Osteoblast (primary cell): ENCODE measurements around the gene ADAMTS13. TPM values are rescaled to one million over a fixed set of nuclear protein-coding genes. Genes with fewer than 3 reads are reported as not detected.

Experiments
- DNase-seq: peaks from one replicate; pipeline ENCODE4 v3.0.0; 2011; ENCODE audit warnings: low spot score, mixed read lengths; ENCODE audit not compliant: insufficient read length; ENCODE audit errors: missing footprints
- H2AFZ ChIP-seq: 2 replicates; pipeline ENCODE4 v1.6.0; 2011; ENCODE audit warnings: mild to moderate bottlenecking, low read length
- H3K27ac ChIP-seq: 2 replicates; pipeline ENCODE4 v1.5.1; 2011; ENCODE audit warnings: mild to moderate bottlenecking, low read depth, low read length, moderate library complexity
- H3K27me3 ChIP-seq: 2 replicates; pipeline ENCODE4 v1.6.0; 2012; ENCODE audit warnings: mild to moderate bottlenecking, control low read depth, inconsistent platforms, low read length, moderate library complexity; ENCODE audit not compliant: insufficient read depth
- H3K36me3 ChIP-seq: 2 replicates; pipeline ENCODE4 v1.5.1; 2011; ENCODE audit warnings: mild to moderate bottlenecking, low read length, control low read depth, moderate library complexity; ENCODE audit not compliant: insufficient read depth
- H3K4me1 ChIP-seq: 2 replicates; pipeline ENCODE4 v1.5.1; 2011; ENCODE audit warnings: mild to moderate bottlenecking, low read length, control low read depth, moderate library complexity; ENCODE audit not compliant: insufficient read depth
- H3K4me2 ChIP-seq: 2 replicates; pipeline ENCODE4 v1.6.0; 2011; ENCODE audit warnings: mild to moderate bottlenecking, low read length; ENCODE audit not compliant: insufficient read depth
- H3K4me3 ChIP-seq: fragments of 200-600 bp; sonication (generic); 3 replicates; pipeline ENCODE4 v1.5.1; 2012; ENCODE audit warnings: mild to moderate bottlenecking, low read length, inconsistent platforms; ENCODE audit not compliant: insufficient read depth
- H3K79me2 ChIP-seq: 2 replicates; pipeline ENCODE4 v1.6.0; 2012; ENCODE audit warnings: mild to moderate bottlenecking, low read length, control low read depth, inconsistent platforms; ENCODE audit not compliant: insufficient read depth
- H3K9me3 ChIP-seq: 2 replicates; pipeline ENCODE4 v1.5.1; 2011; ENCODE audit warnings: low read depth, low read length, control low read depth
- H4K20me1 ChIP-seq: 2 replicates; pipeline ENCODE4 v1.6.0; 2012; ENCODE audit warnings: mild to moderate bottlenecking, low read length, control low read depth; ENCODE audit not compliant: insufficient read depth
- CTCF ChIP-seq: IDR thresholded peaks from 2 replicates; pipeline ENCODE4 v1.5.1; 2011; ENCODE audit warnings: mild to moderate bottlenecking, low read depth, low read length, moderate library complexity; ENCODE audit errors: extremely low read depth
- total RNA-seq: library from RNA; depleted of rRNA; stranded (reverse); fragments of >200 nt; gene quantifications from 2 replicates; pipeline ENCODE4 v1.2.3, GENCODE V29; 2012

ADAMTS13 gene
- total RNA-seq, 1 donor, result 1.4 TPM

DNA sequence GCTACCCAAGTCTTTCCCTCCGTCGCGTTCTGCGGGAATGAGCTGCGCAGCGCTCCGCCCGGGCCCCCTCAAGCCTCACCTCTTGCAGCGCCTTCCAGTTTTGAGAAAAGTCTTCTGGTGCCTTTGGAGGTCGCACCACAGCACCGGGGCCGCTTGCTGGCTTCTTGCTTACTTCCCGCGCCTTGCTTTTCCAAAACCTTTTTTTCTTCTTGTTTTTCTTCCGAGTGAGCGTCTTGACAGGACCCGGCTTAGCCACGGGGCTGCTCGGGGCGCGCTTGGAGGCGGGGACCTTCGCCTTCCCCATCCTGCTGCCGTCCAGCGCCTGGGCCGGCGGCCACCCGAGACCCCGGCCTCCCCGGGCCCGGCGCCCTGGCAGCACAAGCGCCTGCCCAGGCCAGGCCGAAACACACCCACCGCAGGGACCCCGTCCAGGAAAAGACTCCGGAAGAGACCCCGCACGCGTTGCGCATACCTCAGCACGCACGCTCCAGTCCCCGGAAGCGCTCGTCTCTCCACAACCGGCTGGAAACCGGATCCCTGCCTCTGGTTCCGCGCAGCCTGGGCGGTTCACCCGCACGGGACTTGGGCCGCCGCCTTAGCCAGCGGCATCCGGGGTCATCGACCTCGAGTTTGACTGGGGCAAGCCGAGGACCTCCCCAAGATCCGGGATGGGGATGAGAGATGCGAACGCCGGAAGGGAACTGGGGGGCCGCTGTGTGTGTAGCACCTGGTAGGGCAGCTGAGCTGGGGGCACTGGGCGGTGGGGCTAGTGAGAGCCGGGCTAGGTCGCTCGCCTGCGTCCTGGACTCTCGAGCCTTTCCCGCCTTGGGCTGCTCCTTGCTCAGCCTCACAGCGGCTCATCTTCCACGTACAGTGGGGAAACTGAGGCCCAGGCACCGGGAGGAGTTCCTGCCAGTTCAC is 4.4 kb upstream of the ADAMTS13 start, which contains the start of gene REXO4:
Gene REXO4 (minus strand): TSS at position 470 of the 921 bp plus-strand sequence. CDS start 166 bp downstream, at position 304.
- Histone ChIP-seq H3K27me3 (peaks cover 2% of the 10 kb centered on the region), H3K9me3 (no peaks in the 10 kb centered on the region), H4K20me1 (peaks cover 6% of the 10 kb centered on the region), H3K79me2 (peaks cover 44% of the 10 kb centered on the region), H3K27ac (peak within 1 kb of the TSS; percentile 72), H2AFZ (peak within 1 kb of the TSS; percentile 98), H3K4me3 (peak within 1 kb of the TSS; percentile 89), H3K4me1 (peaks cover 9% of the 10 kb centered on the region), H3K4me2 (peak within 1 kb of the TSS; percentile 92), H3K36me3 (peaks cover 15% of the 10 kb centered on the region)
- TF ChIP-seq CTCF, result no peak
- peak; percentile 97 for DNase-seq

DNA sequence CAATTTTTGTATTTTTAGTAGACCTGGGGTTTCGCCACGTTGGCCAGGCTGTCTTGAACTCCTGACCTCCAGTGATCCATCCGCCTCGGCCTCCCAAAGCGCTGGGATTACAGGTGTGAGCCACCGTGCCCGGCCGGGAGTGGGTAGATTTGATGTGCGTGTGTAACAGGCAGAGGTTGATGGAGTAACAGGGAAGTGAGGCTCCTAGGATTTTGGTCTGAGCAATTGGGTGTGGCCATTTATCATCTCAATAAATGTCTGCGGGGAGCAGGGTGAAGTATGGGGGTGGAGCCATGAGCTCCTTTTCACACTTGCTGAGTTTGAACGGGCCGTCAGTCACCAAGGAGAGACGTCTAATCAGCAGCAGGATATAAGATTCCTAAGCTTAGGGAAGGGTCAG is 3.2 kb upstream of the ADAMTS13 start:
- DNase-seq, result peak; percentile 41
- Histone ChIP-seq H4K20me1 (peaks cover 2% of the 10 kb centered on the region), H2AFZ (no peak overlapping the region), H3K79me2 (peaks cover 36% of the 10 kb centered on the region), H3K27ac (no peak overlapping the region), H3K36me3 (peaks cover 7% of the 10 kb centered on the region), H3K4me1 (peaks cover 9% of the 10 kb centered on the region), H3K27me3 (peaks cover 2% of the 10 kb centered on the region), H3K9me3 (no peaks in the 10 kb centered on the region), H3K4me3 (no peak overlapping the region), H3K4me2 (peak overlapping the region; percentile 92)
- TF ChIP-seq CTCF, result no peak

- no peaks in the 10 kb centered on the region for H4K20me1 ChIP-seq
- H3K4me2 ChIP-seq, result no peak overlapping the region
- no peaks in the 10 kb centered on the region for H3K36me3 ChIP-seq
- DNase-seq, result peak; percentile 13
- H3K4me3 ChIP-seq, result no peak overlapping the region
- peaks cover 2% of the 10 kb centered on the region for H3K27me3 ChIP-seq
- TF ChIP-seq CTCF, result no peak
- no peak overlapping the region for H2AFZ ChIP-seq
- no peak overlapping the region for H3K27ac ChIP-seq
- peaks cover 22% of the 10 kb centered on the region for H3K79me2 ChIP-seq
- no peaks in the 10 kb centered on the region for H3K9me3 ChIP-seq
- H3K4me1 ChIP-seq, result peaks cover 9% of the 10 kb centered on the region
Observed at GRCh38 chr9:133420392-133420827, 1.8 kb upstream of the ADAMTS13 start.

DNA sequence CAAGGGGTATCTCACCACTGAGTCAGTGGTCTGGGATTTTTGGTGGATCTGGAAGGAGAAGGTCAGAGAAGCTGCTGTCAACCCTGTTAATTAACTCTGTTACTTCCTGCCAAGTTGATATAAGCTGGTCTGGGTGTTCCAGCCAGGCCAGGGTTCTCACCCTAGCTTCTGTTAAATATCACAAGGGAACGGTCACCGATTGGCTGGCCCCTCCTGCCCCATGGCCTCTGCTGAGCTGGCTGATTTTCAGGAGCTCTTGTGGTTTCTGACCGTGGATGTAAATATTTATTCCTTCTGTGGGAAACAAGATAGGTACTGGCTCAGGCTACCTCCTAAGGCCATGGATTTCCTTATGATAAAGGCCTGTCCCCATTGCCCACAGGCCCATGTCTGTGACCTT is 1.0 kb downstream of the ADAMTS13 start:
- Histone ChIP-seq H3K9me3 (no peaks in the 10 kb centered on the region), H4K20me1 (no peaks in the 10 kb centered on the region), H3K4me3 (no peak overlapping the region), H3K36me3 (no peaks in the 10 kb centered on the region), H2AFZ (no peak overlapping the region), H3K27me3 (peaks cover 15% of the 10 kb centered on the region), H3K4me1 (no peaks in the 10 kb centered on the region), H3K27ac (no peak overlapping the region), H3K4me2 (no peak overlapping the region), H3K79me2 (no peaks in the 10 kb centered on the region)
- TF ChIP-seq CTCF, result no peak
- peak; percentile 74 for DNase-seq
